ENCODE measurements around the gene C3orf20. TPM values are rescaled to one million over a fixed set of nuclear protein-coding genes. Genes with fewer than 3 reads are reported as not detected.

The C3orf20 gene
- polyA plus RNA-seq, 1 donor from 2014 or later = not detected

- no peaks in the 10 kb centered on the region for H4K20me1 ChIP-seq (ENCODE audit: insufficient read depth)
- no peaks in the 10 kb centered on the region for H3F3A ChIP-seq (ENCODE audit: insufficient read depth, low read length, poor library complexity, severe bottlenecking)
- H3K27me3 ChIP-seq (ENCODE audit: insufficient read depth, low read depth, low read length) = no peaks in the 10 kb centered on the region
- no peaks in the 10 kb centered on the region for H3K9me3 ChIP-seq (ENCODE audit: low read length)
- no peaks in the 10 kb centered on the region for H3K9me2 ChIP-seq (ENCODE audit: insufficient read depth, low read length)
- no peak overlapping the region for H3K4me2 ChIP-seq (ENCODE audit: low read length)
- no peak overlapping the region for H3K9ac ChIP-seq (ENCODE audit: low read length)
- H3K36me3 ChIP-seq (ENCODE audit: insufficient read depth, low read length) = no peaks in the 10 kb centered on the region
- H3K79me2 ChIP-seq (replicated peaks; ENCODE audit: insufficient read depth, low read length) = no peaks in the 10 kb centered on the region
- TF ChIP-seq, protein P1, sequence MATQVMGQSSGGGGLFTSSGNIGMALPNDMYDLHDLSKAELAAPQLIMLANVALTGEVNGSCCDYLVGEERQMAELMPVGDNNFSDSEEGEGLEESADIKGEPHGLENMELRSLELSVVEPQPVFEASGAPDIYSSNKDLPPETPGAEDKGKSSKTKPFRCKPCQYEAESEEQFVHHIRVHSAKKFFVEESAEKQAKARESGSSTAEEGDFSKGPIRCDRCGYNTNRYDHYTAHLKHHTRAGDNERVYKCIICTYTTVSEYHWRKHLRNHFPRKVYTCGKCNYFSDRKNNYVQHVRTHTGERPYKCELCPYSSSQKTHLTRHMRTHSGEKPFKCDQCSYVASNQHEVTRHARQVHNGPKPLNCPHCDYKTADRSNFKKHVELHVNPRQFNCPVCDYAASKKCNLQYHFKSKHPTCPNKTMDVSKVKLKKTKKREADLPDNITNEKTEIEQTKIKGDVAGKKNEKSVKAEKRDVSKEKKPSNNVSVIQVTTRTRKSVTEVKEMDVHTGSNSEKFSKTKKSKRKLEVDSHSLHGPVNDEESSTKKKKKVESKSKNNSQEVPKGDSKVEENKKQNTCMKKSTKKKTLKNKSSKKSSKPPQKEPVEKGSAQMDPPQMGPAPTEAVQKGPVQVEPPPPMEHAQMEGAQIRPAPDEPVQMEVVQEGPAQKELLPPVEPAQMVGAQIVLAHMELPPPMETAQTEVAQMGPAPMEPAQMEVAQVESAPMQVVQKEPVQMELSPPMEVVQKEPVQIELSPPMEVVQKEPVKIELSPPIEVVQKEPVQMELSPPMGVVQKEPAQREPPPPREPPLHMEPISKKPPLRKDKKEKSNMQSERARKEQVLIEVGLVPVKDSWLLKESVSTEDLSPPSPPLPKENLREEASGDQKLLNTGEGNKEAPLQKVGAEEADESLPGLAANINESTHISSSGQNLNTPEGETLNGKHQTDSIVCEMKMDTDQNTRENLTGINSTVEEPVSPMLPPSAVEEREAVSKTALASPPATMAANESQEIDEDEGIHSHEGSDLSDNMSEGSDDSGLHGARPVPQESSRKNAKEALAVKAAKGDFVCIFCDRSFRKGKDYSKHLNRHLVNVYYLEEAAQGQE (IDR thresholded peaks at IDR 0.05; ENCODE audit: borderline replicate concordance) = no peak
- TF ChIP-seq CTCF (IDR thresholded peaks at IDR 0.05; ENCODE audit: poor library complexity, severe bottlenecking) = no peak
- TF ChIP-seq EP300 (conservative IDR thresholded peaks at IDR 0.05; ENCODE audit: poor library complexity, severe bottlenecking) = no peak
- no peak for TF ChIP-seq TAF1 (IDR thresholded peaks at IDR 0.05; ENCODE audit: low read depth)
- TF ChIP-seq MXI1 (conservative IDR thresholded peaks at IDR 0.05; ENCODE audit: poor library complexity, severe bottlenecking) = no peak
- no peak overlapping the region for H3K4me3 ChIP-seq (ENCODE audit: low read length)
- H2AFZ ChIP-seq (ENCODE audit: low read depth, low read length) = no peak overlapping the region
- H3K27ac ChIP-seq (ENCODE audit: low read length) = no peak overlapping the region
Measured at GRCh38 chr3:14764331-14765059, 89.6 kb downstream of the C3orf20 start.

DNA sequence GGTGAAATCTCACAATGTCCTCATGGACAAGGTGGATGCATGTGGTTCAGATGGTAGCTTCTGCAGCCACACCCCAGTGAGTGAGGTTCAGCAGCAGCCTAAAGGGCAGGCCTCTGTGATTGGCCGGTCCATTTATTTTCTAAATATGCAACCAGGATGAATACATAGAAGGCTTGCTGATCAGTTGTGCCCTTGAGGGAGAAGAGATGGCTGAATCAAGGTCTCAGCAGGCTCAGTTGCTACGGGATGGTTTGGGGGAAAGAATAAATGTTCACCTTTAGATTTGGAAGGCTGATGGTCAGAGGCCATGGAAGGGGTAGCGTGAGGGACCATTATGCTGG lies 90.1 kb downstream of the C3orf20 start:
- no peaks in the 10 kb centered on the region for H3K9me3 ChIP-seq (ENCODE audit: low read length)
- no peaks in the 10 kb centered on the region for H3K27me3 ChIP-seq (ENCODE audit: insufficient read depth, low read depth, low read length)
- H3K9ac ChIP-seq (ENCODE audit: low read length) = no peak overlapping the region
- no peaks in the 10 kb centered on the region for H3K9me2 ChIP-seq (ENCODE audit: insufficient read depth, low read length)
- no peaks in the 10 kb centered on the region for H4K20me1 ChIP-seq (ENCODE audit: insufficient read depth)
- H3K36me3 ChIP-seq (ENCODE audit: insufficient read depth, low read length) = no peaks in the 10 kb centered on the region
- no peaks in the 10 kb centered on the region for H3K79me2 ChIP-seq (replicated peaks; ENCODE audit: insufficient read depth, low read length)
- H2AFZ ChIP-seq (ENCODE audit: low read depth, low read length) = no peak overlapping the region
- no peak overlapping the region for H3K27ac ChIP-seq (ENCODE audit: low read length)
- H3K4me3 ChIP-seq (ENCODE audit: low read length) = no peak overlapping the region
- no peak overlapping the region for H3K4me2 ChIP-seq (ENCODE audit: low read length)
- no peaks in the 10 kb centered on the region for H3F3A ChIP-seq (ENCODE audit: insufficient read depth, low read length, poor library complexity, severe bottlenecking)
- no peak for TF ChIP-seq RAD21 (conservative IDR thresholded peaks at IDR 0.05)
- no peak for TF ChIP-seq TAF1 (IDR thresholded peaks at IDR 0.05; ENCODE audit: low read depth)
- no peak for TF ChIP-seq EZH2 (IDR thresholded peaks at IDR 0.05; ENCODE audit: borderline replicate concordance, insufficient read depth, low read length, poor library complexity, severe bottlenecking)
- no peak for TF ChIP-seq POLR2AphosphoS5 (IDR thresholded peaks at IDR 0.05)
- no peak for TF ChIP-seq CTCF (IDR thresholded peaks at IDR 0.05; ENCODE audit: poor library complexity, severe bottlenecking)
- no peak for TF ChIP-seq EP300 (conservative IDR thresholded peaks at IDR 0.05; ENCODE audit: poor library complexity, severe bottlenecking)
- TF ChIP-seq SMC3 (conservative IDR thresholded peaks at IDR 0.05; ENCODE audit: poor library complexity) = no peak
- TF ChIP-seq MXI1 (conservative IDR thresholded peaks at IDR 0.05; ENCODE audit: poor library complexity, severe bottlenecking) = no peak
- TF ChIP-seq, protein P1 (IDR thresholded peaks at IDR 0.05; ENCODE audit: borderline replicate concordance) = no peak

Measured in neural cell (in vitro differentiated cells).